CD1c-positive myeloid dendritic cell (primary cell): ENCODE data around the gene ARHGAP36.

ENCODE experiments used
- DNase-seq: peaks from one replicate; pipeline ENCODE4 v3.0.0-alpha.2; 2016; ENCODE audit errors: extremely low spot score

ARHGAP36 gene

DNA sequence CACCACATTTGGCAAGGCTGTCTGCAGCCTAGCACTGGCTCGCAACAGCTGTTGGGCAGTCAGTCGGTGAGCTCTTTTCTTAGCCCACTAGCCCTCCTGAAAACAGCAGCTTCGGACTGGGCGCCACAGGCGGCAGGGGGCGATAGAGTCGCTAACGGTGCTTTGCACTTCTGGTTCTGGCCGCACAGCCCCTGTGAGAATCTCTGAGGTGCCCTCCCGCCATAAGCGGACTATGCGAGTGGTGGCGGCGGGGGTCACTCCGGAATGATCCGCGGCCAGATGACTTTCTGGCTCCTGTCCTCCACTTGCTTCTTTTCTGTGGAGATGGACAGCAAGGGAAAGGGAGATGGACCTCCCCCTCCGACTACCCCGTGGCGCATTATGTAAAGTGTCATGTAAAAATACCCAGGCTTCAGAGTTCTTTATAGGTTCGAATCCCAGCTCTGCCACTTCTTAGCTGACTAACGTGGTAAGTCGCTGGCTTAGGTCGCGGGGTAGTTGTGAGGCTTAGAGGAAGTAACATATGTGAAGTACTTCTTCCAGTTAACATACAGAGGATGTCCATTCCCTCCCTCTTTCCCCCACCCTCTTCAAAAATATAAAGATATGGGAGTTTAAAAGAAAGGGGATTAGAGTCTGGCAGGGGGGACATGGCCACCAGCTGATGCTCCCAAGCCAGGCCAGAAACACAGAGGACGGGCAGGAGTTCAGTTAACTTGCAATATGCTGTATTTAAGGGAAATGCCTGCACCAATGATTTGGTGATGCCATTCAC, 11.0 kb downstream of the ARHGAP36 start:
- no peak for DNase-seq

DNA sequence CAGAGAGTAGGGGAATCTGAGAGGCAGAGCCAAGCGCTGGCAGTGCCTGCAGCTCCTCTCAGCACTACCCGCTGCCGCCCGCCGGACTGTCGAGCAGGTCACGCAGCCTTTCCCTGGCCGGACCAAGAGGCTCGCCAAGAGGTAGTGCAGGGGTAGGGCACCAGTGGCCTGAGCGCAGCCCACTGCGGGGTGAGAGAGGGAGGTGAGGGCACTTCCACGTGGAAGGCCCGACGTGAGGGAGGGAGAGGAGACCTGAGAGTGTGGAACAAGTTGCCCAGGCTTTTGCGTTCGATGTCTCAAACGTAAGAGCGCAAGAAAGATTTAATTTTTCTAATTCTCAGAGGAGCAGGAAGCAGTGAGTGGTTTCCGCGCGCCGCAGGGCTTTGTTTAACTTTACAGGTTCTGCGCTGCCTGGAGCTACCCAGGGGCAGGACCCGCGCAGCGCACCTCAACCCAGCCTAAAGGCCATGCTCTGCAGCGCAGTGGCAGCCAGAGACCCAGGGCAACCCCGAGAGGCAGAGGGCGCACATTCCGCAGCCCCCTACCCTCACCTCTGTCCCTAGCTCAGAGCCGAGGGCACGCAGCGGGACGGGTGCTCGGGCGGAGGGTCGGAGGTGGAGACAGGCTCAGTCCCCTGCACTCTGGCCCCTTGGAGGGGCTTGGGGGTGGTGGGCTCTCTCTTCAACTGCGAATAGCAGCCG, 14.9 kb downstream of the ARHGAP36 start:
- DNase-seq: no peak

DNA sequence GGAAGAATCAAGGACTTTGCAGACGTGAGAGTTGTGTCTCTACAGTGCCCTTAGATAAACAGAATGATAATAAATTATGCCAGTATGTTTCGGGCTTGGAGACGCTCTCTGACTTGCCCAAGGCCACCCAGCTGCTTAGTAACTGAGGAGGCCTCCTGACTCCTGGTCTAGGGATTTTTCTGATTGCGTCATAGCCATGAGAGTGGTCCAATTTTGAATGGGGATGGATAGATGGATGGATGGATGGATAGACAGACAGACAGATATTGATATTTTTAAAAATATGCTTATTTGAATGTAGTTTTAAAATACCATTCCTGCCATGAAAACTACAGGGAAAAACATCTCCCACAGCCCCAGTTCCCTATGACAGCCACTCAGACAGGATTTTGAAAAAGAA, 15.5 kb downstream of the ARHGAP36 start:
- no peak for DNase-seq

DNA sequence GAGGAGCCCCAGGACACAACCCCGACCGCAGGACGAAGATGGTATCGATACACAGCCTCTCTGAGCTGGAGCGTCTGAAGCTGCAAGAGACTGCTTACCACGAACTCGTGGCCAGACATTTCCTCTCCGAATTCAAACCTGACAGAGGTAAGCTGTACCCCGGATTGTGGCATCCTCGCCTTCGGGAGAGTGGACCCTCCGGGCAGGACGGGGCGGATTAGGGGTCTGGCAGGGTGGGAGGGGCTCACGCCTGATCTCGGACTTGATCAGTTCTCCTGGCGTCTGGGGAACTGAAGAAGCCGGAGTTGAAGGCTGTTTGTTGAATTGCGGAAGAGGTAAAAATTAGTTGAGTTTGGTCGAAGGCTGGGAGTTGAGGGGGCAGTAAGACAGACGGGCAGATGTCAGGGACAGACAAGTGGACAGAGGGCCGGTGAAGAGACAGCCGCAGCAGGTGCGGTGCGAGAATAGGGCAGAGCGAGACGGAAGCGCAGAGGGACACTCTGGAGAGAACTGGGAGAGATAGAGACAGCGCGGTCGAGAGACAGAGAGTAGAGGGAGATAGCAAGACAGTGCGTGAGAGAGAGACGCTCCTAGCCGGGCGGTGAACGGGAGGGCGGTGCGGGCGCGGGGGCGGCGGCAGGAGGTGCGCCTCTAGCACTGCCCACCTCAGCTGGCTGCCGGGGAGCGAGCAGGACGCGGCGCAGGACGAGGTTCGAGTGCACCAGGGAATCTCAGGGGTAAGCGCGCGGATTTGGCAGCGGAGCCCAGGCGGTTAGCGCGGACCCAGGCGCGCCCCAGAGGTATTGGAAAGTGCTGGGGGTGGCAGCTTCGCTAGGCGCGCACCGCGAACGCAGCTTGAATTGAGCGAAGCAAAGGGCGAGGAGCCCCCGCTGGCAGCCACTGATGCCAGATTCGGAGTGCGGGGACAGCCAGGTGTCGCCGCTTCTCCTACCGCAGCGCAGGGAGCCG, 23.9 kb downstream of the ARHGAP36 start:
- DNase-seq: no peak

DNA sequence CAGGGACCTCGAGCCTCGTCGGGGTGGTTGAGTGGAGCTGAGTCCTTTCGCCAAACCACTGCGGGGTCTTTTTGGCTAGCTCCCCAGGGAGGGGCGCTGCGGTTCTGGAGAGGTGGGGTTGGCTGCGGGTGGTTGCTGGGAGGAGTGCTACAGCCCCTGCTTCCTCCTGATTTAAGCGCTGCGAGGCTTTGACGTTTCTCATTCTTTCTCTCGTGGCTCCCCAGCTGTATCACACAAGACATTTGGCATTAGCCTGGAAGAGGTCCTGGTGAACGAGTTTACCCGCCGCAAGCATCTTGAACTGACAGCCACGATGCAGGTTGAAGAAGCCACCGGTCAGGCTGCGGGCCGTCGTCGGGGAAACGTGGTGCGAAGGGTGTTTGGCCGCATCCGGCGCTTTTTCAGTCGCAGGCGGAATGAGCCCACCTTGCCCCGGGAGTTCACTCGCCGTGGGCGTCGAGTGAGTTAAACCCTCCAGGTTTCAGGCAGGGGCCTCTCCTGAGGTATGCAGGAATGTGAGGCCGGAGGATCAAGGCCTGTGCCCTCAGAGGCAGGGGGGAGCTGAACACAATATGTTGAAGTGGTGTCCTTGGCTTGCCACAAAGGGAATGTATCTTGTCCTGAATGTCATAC, 25.5 kb downstream of the ARHGAP36 start:
- no peak for DNase-seq

DNA sequence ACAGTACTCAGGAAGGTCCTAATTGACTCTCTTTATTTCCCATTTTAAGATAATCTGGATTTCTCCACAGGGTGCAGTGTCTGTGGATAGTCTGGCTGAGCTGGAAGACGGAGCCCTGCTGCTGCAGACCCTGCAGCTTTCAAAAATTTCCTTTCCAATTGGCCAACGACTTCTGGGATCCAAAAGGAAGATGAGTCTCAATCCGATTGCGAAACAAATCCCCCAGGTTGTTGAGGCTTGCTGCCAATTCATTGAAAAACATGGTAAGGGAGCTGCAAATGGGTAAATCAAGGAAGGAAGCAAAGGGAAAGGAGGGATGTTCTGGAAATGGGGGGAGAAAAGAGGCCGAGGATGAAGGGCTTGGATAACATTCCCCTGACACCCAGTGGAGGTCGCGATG, 26.0 kb downstream of the ARHGAP36 start:
- no peak for DNase-seq

DNA sequence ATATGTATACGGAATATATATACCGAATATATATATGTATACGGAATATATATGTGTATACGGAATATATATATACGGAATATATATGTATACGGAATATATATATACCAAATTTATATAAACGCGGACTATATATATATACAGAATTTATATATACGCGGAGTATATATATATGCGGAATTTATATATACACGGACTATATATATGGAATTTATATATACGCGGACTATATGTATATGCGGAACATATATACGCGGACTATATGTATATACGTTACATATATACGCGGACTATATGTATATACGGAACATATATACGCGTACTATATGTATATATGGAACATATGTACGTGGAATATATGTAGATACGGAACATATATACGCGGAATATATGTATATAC, 78.6 kb downstream of the ARHGAP36 start:
- DNase-seq: no peak

DNA sequence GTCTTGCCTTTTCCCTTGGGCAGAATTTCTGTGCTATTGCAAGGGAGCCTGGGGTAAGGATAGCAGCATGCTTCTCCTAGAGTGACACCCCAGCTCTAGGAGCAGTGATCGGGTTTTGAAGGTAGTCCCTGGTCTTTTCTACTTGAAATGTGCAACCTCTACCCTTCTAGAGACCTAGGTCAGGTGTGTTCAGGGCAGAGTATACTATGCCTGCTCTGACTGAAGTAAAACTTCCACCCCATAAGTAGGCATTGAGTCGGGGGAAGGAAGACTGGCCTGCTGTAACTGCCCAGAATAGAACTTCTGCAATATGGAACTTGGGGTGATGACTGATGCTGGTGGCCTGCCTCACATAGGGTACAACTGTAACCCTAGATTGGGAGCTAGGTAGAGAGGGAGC, 80.9 kb downstream of the ARHGAP36 start:
- DNase-seq: no peak
